ENCODE data around the gene MIEN1.

GRCh38 chr17:39703913-39704312 is 26.4 kb downstream of the MIEN1 start:
- no peak for TF ChIP-seq CTCF (IDR thresholded peaks at IDR 0.05)
- no peak for TF ChIP-seq EZH2 (IDR thresholded peaks at IDR 0.05; ENCODE audit: borderline replicate concordance, insufficient read depth, low read depth, low read length, poor library complexity, severe bottlenecking)
